ENCODE measurements around the gene TMEM255B. TPM values are rescaled to one million over a fixed set of nuclear protein-coding genes. Genes with fewer than 3 reads are reported as not detected.

The TMEM255B gene
- total and polyA plus RNA-seq, 9 of the 15 experiments (the other 6 are each of a cell fraction or from before 2014, with no cell fraction given), result 0.01 to 0.75 (median 0.23) TPM

GRCh38 chr13:113762075-113762474 lies 3.0 kb downstream of the TMEM255B start (continued):
- TF ChIP-seq ZBTB40 (IDR thresholded peaks at IDR 0.05) (no peak), ZBTB40 (CRISPR knock-in tag; IDR thresholded peaks at IDR 0.05) (no peak), ZNF316 (IDR thresholded peaks at IDR 0.05) (peak; percentile 85)
